Neural progenitor cell (in vitro differentiated cells): ENCODE data around the gene TRIM69.

Experiments used
- EZH2 ChIP-seq: fragments of 200-600 bp; sonication (generic); IDR thresholded peaks from 2 replicates; pipeline ENCODE4 v1.6.1; 2017; ENCODE audit warnings: antibody characterized with exemption, mild to moderate bottlenecking, moderate library complexity
- EZH2phosphoT487 ChIP-seq: fragments of 200-600 bp; sonication (generic); IDR thresholded peaks from 2 replicates; pipeline ENCODE4 v1.6.1; 2017; ENCODE audit warnings: antibody characterized with exemption
- TF ChIP-seq, protein P1 (sequence below): fragments of 200-600 bp; sonication (generic); IDR thresholded peaks from 2 replicates; pipeline ENCODE4 v1.5.1; 2017; ENCODE audit warnings: antibody characterized with exemption, mild to moderate bottlenecking

GRCh38 chr15:44775953-44776352, 39.6 kb downstream of the TRIM69 start:
- TF ChIP-seq EZH2 (no peak), EZH2phosphoT487 (no peak)
- TF ChIP-seq, protein P1, sequence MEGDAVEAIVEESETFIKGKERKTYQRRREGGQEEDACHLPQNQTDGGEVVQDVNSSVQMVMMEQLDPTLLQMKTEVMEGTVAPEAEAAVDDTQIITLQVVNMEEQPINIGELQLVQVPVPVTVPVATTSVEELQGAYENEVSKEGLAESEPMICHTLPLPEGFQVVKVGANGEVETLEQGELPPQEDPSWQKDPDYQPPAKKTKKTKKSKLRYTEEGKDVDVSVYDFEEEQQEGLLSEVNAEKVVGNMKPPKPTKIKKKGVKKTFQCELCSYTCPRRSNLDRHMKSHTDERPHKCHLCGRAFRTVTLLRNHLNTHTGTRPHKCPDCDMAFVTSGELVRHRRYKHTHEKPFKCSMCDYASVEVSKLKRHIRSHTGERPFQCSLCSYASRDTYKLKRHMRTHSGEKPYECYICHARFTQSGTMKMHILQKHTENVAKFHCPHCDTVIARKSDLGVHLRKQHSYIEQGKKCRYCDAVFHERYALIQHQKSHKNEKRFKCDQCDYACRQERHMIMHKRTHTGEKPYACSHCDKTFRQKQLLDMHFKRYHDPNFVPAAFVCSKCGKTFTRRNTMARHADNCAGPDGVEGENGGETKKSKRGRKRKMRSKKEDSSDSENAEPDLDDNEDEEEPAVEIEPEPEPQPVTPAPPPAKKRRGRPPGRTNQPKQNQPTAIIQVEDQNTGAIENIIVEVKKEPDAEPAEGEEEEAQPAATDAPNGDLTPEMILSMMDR: no peak
